ENCODE results near the gene BTBD17. TPM values are rescaled to one million over a fixed set of nuclear protein-coding genes. Genes with fewer than 3 reads are reported as not detected.

BTBD17 gene
- total and polyA plus RNA-seq, 10 of the 15 experiments (the other 5 are each of a cell fraction or from before 2014, with no cell fraction given) = not detected

- H3K4me2 ChIP-seq (ENCODE audit: control insufficient read depth, insufficient read depth) = no peak overlapping the region
- no peaks in the 10 kb centered on the region for H3K79me2 ChIP-seq (ENCODE audit: control insufficient read depth, insufficient read depth, low read length)
- no peaks in the 10 kb centered on the region for H3K9me3 ChIP-seq (replicated peaks; ENCODE audit: control insufficient read depth, insufficient read depth, low read length)
- H4K20me1 ChIP-seq (ENCODE audit: control insufficient read depth, insufficient read depth) = no peaks in the 10 kb centered on the region
- intact Hi-C loops (cut with micrococcal nuclease; ENCODE audit: unreplicated experiment) = no loop called here
- in situ Hi-C loops (cut with MboI) = no loop called here
- TF ChIP-seq JUNB (IDR thresholded peaks at IDR 0.05) (no peak), ETV6 (conservative IDR thresholded peaks at IDR 0.05 in 1 of 2, IDR thresholded peaks at IDR 0.05 in 1 of 2; ENCODE audit: borderline replicate concordance in 1 of 2, low read depth in 1 of 2) (no peak), MEF2A (IDR thresholded peaks at IDR 0.05; ENCODE audit: insufficient read depth, low read depth, low read length) (no peak), CUX1 (IDR thresholded peaks at IDR 0.05; ENCODE audit: insufficient replicate concordance, low read depth, low read length) (no peak), PML (IDR thresholded peaks at IDR 0.05; ENCODE audit: low read length) (no peak), GABPA (IDR thresholded peaks at IDR 0.05; ENCODE audit: low read depth) (no peak), BACH1 (IDR thresholded peaks at IDR 0.05; ENCODE audit: borderline replicate concordance) (no peak), NR2F1 (conservative IDR thresholded peaks at IDR 0.05) (no peak), SMARCA5 (IDR thresholded peaks at IDR 0.05) (no peak), ZBED1 (IDR thresholded peaks at IDR 0.05; ENCODE audit: borderline replicate concordance) (no peak), TARDBP (IDR thresholded peaks at IDR 0.05; ENCODE audit: borderline replicate concordance) (no peak), SRF (IDR thresholded peaks at IDR 0.05; ENCODE audit: low read depth in 2 of 2, low read length in 2 of 2) (no peak), EGR1 (IDR thresholded peaks at IDR 0.05; ENCODE audit: borderline replicate concordance in 1 of 2, low read depth in 2 of 2, low read length in 2 of 2) (no peak), SMAD5 (IDR thresholded peaks at IDR 0.05; ENCODE audit: low read depth) (no peak), CHD2 (IDR thresholded peaks at IDR 0.05; ENCODE audit: borderline replicate concordance, low read depth, low read length) (no peak), FOXM1 (IDR thresholded peaks at IDR 0.05; ENCODE audit: low read depth, low read length) (no peak)
- TF ChIP-seq, protein P1, sequence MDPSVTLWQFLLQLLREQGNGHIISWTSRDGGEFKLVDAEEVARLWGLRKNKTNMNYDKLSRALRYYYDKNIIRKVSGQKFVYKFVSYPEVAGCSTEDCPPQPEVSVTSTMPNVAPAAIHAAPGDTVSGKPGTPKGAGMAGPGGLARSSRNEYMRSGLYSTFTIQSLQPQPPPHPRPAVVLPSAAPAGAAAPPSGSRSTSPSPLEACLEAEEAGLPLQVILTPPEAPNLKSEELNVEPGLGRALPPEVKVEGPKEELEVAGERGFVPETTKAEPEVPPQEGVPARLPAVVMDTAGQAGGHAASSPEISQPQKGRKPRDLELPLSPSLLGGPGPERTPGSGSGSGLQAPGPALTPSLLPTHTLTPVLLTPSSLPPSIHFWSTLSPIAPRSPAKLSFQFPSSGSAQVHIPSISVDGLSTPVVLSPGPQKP (IDR thresholded peaks at IDR 0.05; ENCODE audit: low read depth, low read length) = no peak
- no TSS peak for BruUV-seq (replicated peaks)
- no peaks in the 10 kb centered on the region; a peak in 1 of 4 replicates for H3K27me3 ChIP-seq (replicated peaks in 1 of 2; ENCODE audit: control insufficient read depth in 2 of 2, insufficient read depth in 2 of 2, low read length in 1 of 2)
- H3K4me1 ChIP-seq (ENCODE audit: control insufficient read depth, insufficient read depth, low read length) = no peaks in the 10 kb centered on the region
- ChIA-PET POLR2A (interaction anchor here (0.6 kb wide), 1 partner anchor 67 kb away, joined by 3 read pairs; no protein-coding TSS in a partner anchor), SMC1A (ENCODE audit: uncharacterized antibody, unreplicated experiment) (interaction anchor here (1.0 to 1.5 kb wide), 4 partner anchors 46 to 105 kb away, joined by 3 to 5 read pairs (median 4); no protein-coding TSS in a partner anchor), CTCF (interaction anchor here (0.7 to 2.1 kb wide), 7 partner anchors 12 to 176 kb away, joined by 3 to 7 read pairs (median 4); no protein-coding TSS in a partner anchor), RAD21 (ENCODE audit: unreplicated experiment) (interaction anchor here (0.7 to 1.8 kb wide), 4 partner anchors 10 to 141 kb away, joined by 3 to 6 read pairs (median 4); no protein-coding TSS in a partner anchor)
- DNase-seq (ENCODE audit: low read depth, low spot score) = no peak
- no peaks in the 10 kb centered on the region for H3K36me3 ChIP-seq (ENCODE audit: control insufficient read depth in 2 of 2, insufficient read depth in 2 of 2, low read length in 1 of 2)
- H3K9ac ChIP-seq (ENCODE audit: control insufficient read depth, insufficient read depth, low read length) = no peak overlapping the region
- FAIRE-seq = no peak
- no peak overlapping the region for H2AFZ ChIP-seq (ENCODE audit: control insufficient read depth, low read depth, low read length)
- WGBS (ENCODE audit: insufficient coverage, insufficient replicate concordance, low lambda C conversion rate, missing lambda C conversion rate) = 40% methylated on average over 11 of the region's 11 CpGs
- ATAC-seq = no peak
- no peak overlapping the region for H3K27ac ChIP-seq (ENCODE audit: control insufficient read depth, insufficient read depth)
- no peak overlapping the region for H3K4me3 ChIP-seq
Observed at GRCh38 chr17:74390680-74391653, 29.3 kb upstream of the BTBD17 start.

Measured in GM12878 (cell line).